Measurements from ENCODE around the gene BMPR1B. TPM values are rescaled to one million over a fixed set of nuclear protein-coding genes. Genes with fewer than 3 reads are reported as not detected.

The BMPR1B gene
- total and polyA plus RNA-seq, 9 of the 15 experiments (the other 6 are each of a cell fraction or from before 2014, with no cell fraction given) = 0.01 TPM; not detected in 8

- ATAC-seq (no peak), FAIRE-seq (no peak), DNase-seq (ENCODE audit: extremely low read depth in 1 of 4, low spot score in 3 of 4) (no peak)
- H3K4me3 ChIP-seq = no peak overlapping the region
- H3K9ac ChIP-seq (ENCODE audit: insufficient read depth in 1 of 2, low read depth in 2 of 2, low read length in 2 of 2) = no peak overlapping the region
- POLR2A ChIA-PET = no interaction called here
- in situ Hi-C loops (cut with MboI) (no loop called here), intact Hi-C loops (cut with micrococcal nuclease) (no loop called here)
- no peak overlapping the region for H3K4me2 ChIP-seq (ENCODE audit: insufficient read depth, low read length)
- no peaks in the 10 kb centered on the region; a peak in 1 of 5 replicates for H3K27me3 ChIP-seq (ENCODE audit: control insufficient read depth in 2 of 2, insufficient read depth in 2 of 2, low read length in 2 of 2)
- no TSS peak for BruUV-seq (replicated peaks)
- CTCF ChIA-PET (ENCODE audit: low intra/inter-chr PET ratio) = interaction anchor here (0.7 kb wide), 1 partner anchor 495 kb away, joined by 3 read pairs; no protein-coding TSS in a partner anchor
- no peak overlapping the region for H3K27ac ChIP-seq (ENCODE audit: extremely low read depth, low read depth, low read length)
- no peak overlapping the region for H2AFZ ChIP-seq (ENCODE audit: low read depth, low read length)
- H4K20me1 ChIP-seq (replicated peaks; ENCODE audit: control insufficient read depth, insufficient read depth, low read length) = no peaks in the 10 kb centered on the region
- no peaks in the 10 kb centered on the region for H3K36me3 ChIP-seq (ENCODE audit: control insufficient read depth, insufficient read depth, low read length)
- H3K9me3 ChIP-seq (replicated peaks; ENCODE audit: control insufficient read depth, insufficient read depth, low read depth, low read length) = no peaks in the 10 kb centered on the region
- H3K79me2 ChIP-seq (ENCODE audit: control insufficient read depth, insufficient read depth, low read length) = no peaks in the 10 kb centered on the region
- H3K4me1 ChIP-seq (replicated peaks in 1 of 2; ENCODE audit: control insufficient read depth in 2 of 2, insufficient read depth in 2 of 2, low read length in 2 of 2) = no peaks in the 10 kb centered on the region
- no peaks in the 10 kb centered on the region for H3K9me1 ChIP-seq (ENCODE audit: control insufficient read depth, insufficient read depth, low read length)
- TF ChIP-seq SRSF1 (IDR thresholded peaks at IDR 0.05; ENCODE audit: low read depth, low read length) (no peak), SETDB1 (IDR thresholded peaks at IDR 0.05; ENCODE audit: low read length) (no peak), RFX7 (CRISPR knock-in tag; IDR thresholded peaks at IDR 0.05) (no peak), ZNF354B (CRISPR knock-in tag; IDR thresholded peaks at IDR 0.05) (no peak), SIRT6 (IDR thresholded peaks at IDR 0.05; ENCODE audit: low read depth, low read length) (no peak), PRDM10 (IDR thresholded peaks at IDR 0.05; ENCODE audit: partially characterized antibody) (no peak), MEIS2 (IDR thresholded peaks at IDR 0.05; ENCODE audit: partially characterized antibody) (no peak), HNRNPUL1 (IDR thresholded peaks at IDR 0.05; ENCODE audit: low read length) (no peak), TFAP4 (CRISPR knock-in tag; IDR thresholded peaks at IDR 0.05; ENCODE audit: borderline replicate concordance) (no peak), ZNF134 (CRISPR knock-in tag; conservative IDR thresholded peaks at IDR 0.05) (no peak), KLF1 (tag; IDR thresholded peaks at IDR 0.05) (no peak)
- TF ChIP-seq, protein P1, sequence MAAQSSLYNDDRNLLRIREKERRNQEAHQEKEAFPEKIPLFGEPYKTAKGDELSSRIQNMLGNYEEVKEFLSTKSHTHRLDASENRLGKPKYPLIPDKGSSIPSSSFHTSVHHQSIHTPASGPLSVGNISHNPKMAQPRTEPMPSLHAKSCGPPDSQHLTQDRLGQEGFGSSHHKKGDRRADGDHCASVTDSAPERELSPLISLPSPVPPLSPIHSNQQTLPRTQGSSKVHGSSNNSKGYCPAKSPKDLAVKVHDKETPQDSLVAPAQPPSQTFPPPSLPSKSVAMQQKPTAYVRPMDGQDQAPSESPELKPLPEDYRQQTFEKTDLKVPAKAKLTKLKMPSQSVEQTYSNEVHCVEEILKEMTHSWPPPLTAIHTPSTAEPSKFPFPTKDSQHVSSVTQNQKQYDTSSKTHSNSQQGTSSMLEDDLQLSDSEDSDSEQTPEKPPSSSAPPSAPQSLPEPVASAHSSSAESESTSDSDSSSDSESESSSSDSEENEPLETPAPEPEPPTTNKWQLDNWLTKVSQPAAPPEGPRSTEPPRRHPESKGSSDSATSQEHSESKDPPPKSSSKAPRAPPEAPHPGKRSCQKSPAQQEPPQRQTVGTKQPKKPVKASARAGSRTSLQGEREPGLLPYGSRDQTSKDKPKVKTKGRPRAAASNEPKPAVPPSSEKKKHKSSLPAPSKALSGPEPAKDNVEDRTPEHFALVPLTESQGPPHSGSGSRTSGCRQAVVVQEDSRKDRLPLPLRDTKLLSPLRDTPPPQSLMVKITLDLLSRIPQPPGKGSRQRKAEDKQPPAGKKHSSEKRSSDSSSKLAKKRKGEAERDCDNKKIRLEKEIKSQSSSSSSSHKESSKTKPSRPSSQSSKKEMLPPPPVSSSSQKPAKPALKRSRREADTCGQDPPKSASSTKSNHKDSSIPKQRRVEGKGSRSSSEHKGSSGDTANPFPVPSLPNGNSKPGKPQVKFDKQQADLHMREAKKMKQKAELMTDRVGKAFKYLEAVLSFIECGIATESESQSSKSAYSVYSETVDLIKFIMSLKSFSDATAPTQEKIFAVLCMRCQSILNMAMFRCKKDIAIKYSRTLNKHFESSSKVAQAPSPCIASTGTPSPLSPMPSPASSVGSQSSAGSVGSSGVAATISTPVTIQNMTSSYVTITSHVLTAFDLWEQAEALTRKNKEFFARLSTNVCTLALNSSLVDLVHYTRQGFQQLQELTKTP (IDR thresholded peaks at IDR 0.05; ENCODE audit: low read depth in 1 of 2, partially characterized antibody in 2 of 2) = no peak
- TF ChIP-seq, protein P2, sequence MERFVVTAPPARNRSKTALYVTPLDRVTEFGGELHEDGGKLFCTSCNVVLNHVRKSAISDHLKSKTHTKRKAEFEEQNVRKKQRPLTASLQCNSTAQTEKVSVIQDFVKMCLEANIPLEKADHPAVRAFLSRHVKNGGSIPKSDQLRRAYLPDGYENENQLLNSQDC (CRISPR knock-in tag; IDR thresholded peaks at IDR 0.05) = no peak
- TF ChIP-seq, protein P3, sequence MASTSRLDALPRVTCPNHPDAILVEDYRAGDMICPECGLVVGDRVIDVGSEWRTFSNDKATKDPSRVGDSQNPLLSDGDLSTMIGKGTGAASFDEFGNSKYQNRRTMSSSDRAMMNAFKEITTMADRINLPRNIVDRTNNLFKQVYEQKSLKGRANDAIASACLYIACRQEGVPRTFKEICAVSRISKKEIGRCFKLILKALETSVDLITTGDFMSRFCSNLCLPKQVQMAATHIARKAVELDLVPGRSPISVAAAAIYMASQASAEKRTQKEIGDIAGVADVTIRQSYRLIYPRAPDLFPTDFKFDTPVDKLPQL (IDR thresholded peaks at IDR 0.05; ENCODE audit: extremely low read depth, insufficient read length) = no peak
Observed at GRCh38 chr4:94965852-94966251, 208.1 kb downstream of the BMPR1B start.
